Hepatocyte (in vitro differentiated cells): ENCODE measurements around the gene SMOC1. TPM values are rescaled to one million over a fixed set of nuclear protein-coding genes. Genes with fewer than 3 reads are reported as not detected.

Source experiments
- DNase-seq: peaks from one replicate; pipeline ENCODE4 v3.0.0-alpha.2; 2016; ENCODE audit warnings: low spot score
- H2AFZ ChIP-seq: fragments of 200-600 bp; sonication (generic); 2 replicates; pipeline ENCODE4 v1.6.0; 2016; ENCODE audit warnings: antibody characterized with exemption, mild to moderate bottlenecking
- H3K27ac ChIP-seq: fragments of 200-600 bp; sonication (generic); 2 replicates; pipeline ENCODE4 v1.5.1; 2016; ENCODE audit warnings: mild to moderate bottlenecking
- H3K27me3 ChIP-seq: fragments of 200-600 bp; sonication (generic); 2 replicates; pipeline ENCODE4 v1.6.1; 2016
- H3K36me3 ChIP-seq: fragments of 200-600 bp; sonication (generic); replicated peaks from 2 replicates; pipeline ENCODE4 v1.5.1; 2016; ENCODE audit warnings: low read depth; ENCODE audit not compliant: insufficient read depth
- H3K4me1 ChIP-seq: fragments of 200-600 bp; sonication (generic); 2 replicates; pipeline ENCODE4 v1.5.1; 2016; ENCODE audit warnings: mild to moderate bottlenecking, moderate library complexity; ENCODE audit not compliant: insufficient read depth
- H3K4me2 ChIP-seq: fragments of 200-600 bp; sonication (generic); 2 replicates; pipeline ENCODE4 v1.6.0; 2016
- H3K4me3 ChIP-seq: fragments of 200-600 bp; sonication (generic); 2 replicates; pipeline ENCODE4 v1.5.1; 2016; ENCODE audit warnings: mild to moderate bottlenecking
- H3K79me2 ChIP-seq: fragments of 200-600 bp; sonication (generic); 2 replicates; pipeline ENCODE4 v1.6.0; 2017; ENCODE audit warnings: mild to moderate bottlenecking
- H3K9me2 ChIP-seq: fragments of 200-600 bp; sonication (generic); replicated peaks from 2 replicates; pipeline ENCODE4 v1.6.0; 2017; ENCODE audit warnings: mild to moderate bottlenecking; ENCODE audit not compliant: insufficient read depth
- H3K9me3 ChIP-seq: fragments of 200-600 bp; sonication (generic); 2 replicates; pipeline ENCODE4 v1.5.1; 2016; ENCODE audit warnings: low read depth, mild to moderate bottlenecking
- H4K20me1 ChIP-seq: fragments of 200-600 bp; sonication (generic); 2 replicates; pipeline ENCODE4 v1.6.0; 2016; ENCODE audit warnings: mild to moderate bottlenecking; ENCODE audit not compliant: insufficient read depth, poor library complexity, severe bottlenecking
- EZH2 ChIP-seq: fragments of 200-600 bp; sonication (generic); IDR thresholded peaks from 2 replicates; pipeline ENCODE4 v1.6.1; 2016; ENCODE audit warnings: antibody characterized with exemption, mild to moderate bottlenecking, borderline replicate concordance
- EZH2phosphoT487 ChIP-seq: fragments of 200-600 bp; sonication (generic); IDR thresholded peaks from one replicate; pipeline ENCODE4 v1.6.1; 2018; ENCODE audit warnings: antibody characterized with exemption, mild to moderate bottlenecking, low read depth, moderate library complexity; ENCODE audit not compliant: unreplicated experiment, severe bottlenecking
- WGBS: methylation state at CpG from one replicate; pipeline ENCODE4 v1.1.6; 2016; ENCODE audit warnings: low lambda C conversion rate; ENCODE audit errors: missing lambda C conversion rate; 5-methylcytosine and 5-hydroxymethylcytosine counted together
- polyA plus RNA-seq: library from polyadenylated mRNA; unstranded; fragments of >200 nt; fragmentation: Nextera tagmentation; extraction: Ambion mirVana; gene quantifications from 2 replicates; pipeline ENCODE4 v1.2.1, GENCODE V29; 2016
- total RNA-seq: library from RNA; depleted of rRNA; stranded (reverse); fragments of >200 nt; gene quantifications from 2 replicates; pipeline ENCODE4 v1.2.3, GENCODE V29; 2014
- TF ChIP-seq, protein P1 (sequence below): fragments of 200-600 bp; sonication (generic); IDR thresholded peaks from 2 replicates; pipeline ENCODE4 v1.5.1; 2016; ENCODE audit warnings: antibody characterized with exemption, mild to moderate bottlenecking; ENCODE audit not compliant: poor library complexity

Gene SMOC1
- total and polyA plus RNA-seq, 2 experiments from 2014 or later, result 2.1 to 6.2 TPM

GRCh38 chr14:69948351-69948750 lies 69.1 kb downstream of the SMOC1 start:
- Histone ChIP-seq H3K4me2 (no peak overlapping the region), H3K27me3 (no peaks in the 10 kb centered on the region), H3K27ac (no peak overlapping the region), H3K79me2 (no peaks in the 10 kb centered on the region), H3K9me3 (no peaks in the 10 kb centered on the region), H2AFZ (no peak overlapping the region), H3K4me1 (peaks cover 10% of the 10 kb centered on the region), H3K36me3 (no peaks in the 10 kb centered on the region), H3K4me3 (no peak overlapping the region), H3K9me2 (no peaks in the 10 kb centered on the region), H4K20me1 (no peaks in the 10 kb centered on the region)
- no peak for DNase-seq
- 84% methylated on average over 3 of the region's 3 CpGs for WGBS
- TF ChIP-seq EZH2 (no peak), EZH2phosphoT487 (no peak)
- TF ChIP-seq, protein P1, sequence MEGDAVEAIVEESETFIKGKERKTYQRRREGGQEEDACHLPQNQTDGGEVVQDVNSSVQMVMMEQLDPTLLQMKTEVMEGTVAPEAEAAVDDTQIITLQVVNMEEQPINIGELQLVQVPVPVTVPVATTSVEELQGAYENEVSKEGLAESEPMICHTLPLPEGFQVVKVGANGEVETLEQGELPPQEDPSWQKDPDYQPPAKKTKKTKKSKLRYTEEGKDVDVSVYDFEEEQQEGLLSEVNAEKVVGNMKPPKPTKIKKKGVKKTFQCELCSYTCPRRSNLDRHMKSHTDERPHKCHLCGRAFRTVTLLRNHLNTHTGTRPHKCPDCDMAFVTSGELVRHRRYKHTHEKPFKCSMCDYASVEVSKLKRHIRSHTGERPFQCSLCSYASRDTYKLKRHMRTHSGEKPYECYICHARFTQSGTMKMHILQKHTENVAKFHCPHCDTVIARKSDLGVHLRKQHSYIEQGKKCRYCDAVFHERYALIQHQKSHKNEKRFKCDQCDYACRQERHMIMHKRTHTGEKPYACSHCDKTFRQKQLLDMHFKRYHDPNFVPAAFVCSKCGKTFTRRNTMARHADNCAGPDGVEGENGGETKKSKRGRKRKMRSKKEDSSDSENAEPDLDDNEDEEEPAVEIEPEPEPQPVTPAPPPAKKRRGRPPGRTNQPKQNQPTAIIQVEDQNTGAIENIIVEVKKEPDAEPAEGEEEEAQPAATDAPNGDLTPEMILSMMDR, result no peak

DNA sequence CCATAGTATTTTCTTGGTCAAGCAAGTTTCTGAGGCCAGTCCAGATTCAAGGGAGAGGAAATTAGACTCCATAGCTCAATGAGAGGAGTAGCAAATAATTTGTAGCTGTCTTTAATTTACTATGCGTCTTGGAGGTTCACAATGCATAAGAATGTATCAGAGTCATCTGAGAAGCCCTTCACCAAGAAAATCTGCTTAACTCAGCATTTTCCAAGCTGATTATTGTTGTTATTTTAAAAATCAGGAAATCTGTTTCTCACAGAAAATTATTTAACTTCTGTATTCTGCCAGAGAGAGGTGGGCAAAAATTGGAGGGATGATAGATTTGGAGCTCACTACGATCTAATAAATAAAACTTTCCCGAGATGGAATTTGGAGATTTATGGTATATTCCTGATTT lies 72.0 kb downstream of the SMOC1 start:
- DNase-seq, result no peak
- Histone ChIP-seq H3K4me1 (no peaks in the 10 kb centered on the region), H3K4me3 (no peak overlapping the region), H3K9me3 (no peaks in the 10 kb centered on the region), H4K20me1 (no peaks in the 10 kb centered on the region), H3K4me2 (no peak overlapping the region), H3K9me2 (no peaks in the 10 kb centered on the region), H2AFZ (no peak overlapping the region), H3K36me3 (no peaks in the 10 kb centered on the region), H3K27me3 (no peaks in the 10 kb centered on the region), H3K27ac (no peak overlapping the region), H3K79me2 (no peaks in the 10 kb centered on the region)
- WGBS, result 92% methylated on average over 3 of the region's 3 CpGs
- TF ChIP-seq EZH2phosphoT487, result no peak
- TF ChIP-seq EZH2, result no peak
- TF ChIP-seq, protein P1, result no peak

DNA sequence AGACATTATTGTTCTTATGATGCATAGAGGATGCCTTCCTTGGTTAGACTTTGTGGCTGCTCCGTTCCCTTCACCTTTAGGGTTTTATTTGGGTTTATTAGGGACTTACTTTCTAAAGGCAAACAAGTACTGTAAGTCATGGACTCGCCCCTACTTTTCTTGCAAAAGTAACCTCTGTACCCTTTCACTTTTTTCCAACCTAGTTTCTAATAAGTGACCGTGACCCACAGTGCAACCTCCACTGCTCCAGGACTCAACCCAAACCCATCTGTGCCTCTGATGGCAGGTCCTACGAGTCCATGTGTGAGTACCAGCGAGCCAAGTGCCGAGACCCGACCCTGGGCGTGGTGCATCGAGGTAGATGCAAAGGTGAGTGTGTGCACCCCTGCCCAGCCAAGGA lies 72.7 kb downstream of the SMOC1 start:
- TF ChIP-seq EZH2 (no peak), EZH2phosphoT487 (no peak)
- TF ChIP-seq, protein P1, result no peak
- no peak overlapping the region for H3K4me2 ChIP-seq
- H3K4me1 ChIP-seq, result no peaks in the 10 kb centered on the region
- H3K27me3 ChIP-seq, result no peaks in the 10 kb centered on the region
- H2AFZ ChIP-seq, result no peak overlapping the region
- H3K9me2 ChIP-seq, result no peaks in the 10 kb centered on the region
- H3K36me3 ChIP-seq, result no peaks in the 10 kb centered on the region
- H4K20me1 ChIP-seq, result no peaks in the 10 kb centered on the region
- DNase-seq, result no peak
- no peak overlapping the region for H3K27ac ChIP-seq
- WGBS, result 94% methylated on average over 9 of the region's 9 CpGs
- no peaks in the 10 kb centered on the region for H3K79me2 ChIP-seq
- no peak overlapping the region for H3K4me3 ChIP-seq
- H3K9me3 ChIP-seq, result no peaks in the 10 kb centered on the region
